Central memory CD4-positive, alpha-beta T cell (primary cell): ENCODE data around the gene NR6A1.
"Not testable (repeated sequence)": the region's sequence is repeated elsewhere in the genome, so short reads cannot be mapped to it uniquely, and the experiment has no call there.

Source experiments
- DNase-seq: peaks from one replicate; pipeline ENCODE4 v3.0.0; 2022

Gene NR6A1

DNA sequence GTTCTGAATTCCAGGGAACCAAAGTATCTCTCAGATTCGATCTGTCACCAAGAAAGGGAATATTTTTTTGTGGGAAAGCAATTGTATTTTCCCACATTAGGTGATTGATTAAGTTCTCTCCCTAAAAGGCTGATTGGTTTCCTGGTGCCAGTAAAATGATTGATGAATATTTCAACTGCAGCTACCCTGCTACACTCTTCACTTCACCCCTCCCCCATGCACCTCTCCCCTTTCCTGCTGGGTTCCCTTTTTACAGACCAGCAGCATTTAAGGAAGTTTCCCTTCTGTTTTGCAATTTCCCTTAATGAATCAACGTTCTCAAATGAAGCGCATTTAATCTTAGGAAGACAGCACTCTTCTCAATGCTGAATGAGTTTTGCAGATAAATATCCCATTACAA is 13.1 kb downstream of the NR6A1 start:
- DNase-seq = no peak

DNA sequence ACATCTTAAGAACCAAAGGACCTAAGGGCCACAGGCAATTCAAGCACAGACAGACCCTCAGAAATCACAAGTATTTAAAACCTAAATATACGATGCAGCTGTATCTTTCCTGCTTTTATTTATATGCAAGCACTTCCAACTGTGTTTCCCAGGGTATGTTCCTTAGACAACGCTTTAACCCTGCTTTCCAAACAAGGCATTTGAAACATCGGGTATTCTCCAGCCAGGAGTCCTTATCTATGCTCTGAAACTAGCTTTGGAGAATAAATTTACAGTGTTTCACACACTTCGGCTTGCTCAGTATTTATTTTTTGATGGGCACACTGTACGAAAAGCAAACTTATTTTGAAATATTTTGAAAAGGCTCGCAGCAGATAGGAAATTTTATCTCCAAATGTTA is 13.5 kb downstream of the NR6A1 start:
- no peak for DNase-seq

DNA sequence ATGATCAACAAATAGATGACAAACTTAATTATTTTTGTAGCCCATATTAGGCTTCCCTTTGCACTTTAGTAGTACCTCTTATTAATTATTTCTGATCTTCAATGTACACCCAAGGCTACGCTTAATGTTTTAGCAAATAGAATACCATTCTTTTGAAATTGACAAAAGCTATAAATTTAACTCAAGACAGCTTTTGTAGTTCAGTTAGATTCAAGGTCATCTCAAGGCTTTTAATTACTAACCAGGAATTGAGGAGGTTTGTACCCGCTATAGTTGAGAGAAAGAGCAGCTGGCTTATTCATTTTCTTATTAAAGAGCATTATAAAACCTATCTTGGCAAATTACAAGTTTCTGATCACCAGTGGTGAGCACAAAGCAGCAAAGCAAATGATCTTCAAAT is 15.1 kb downstream of the NR6A1 start:
- no peak for DNase-seq

DNA sequence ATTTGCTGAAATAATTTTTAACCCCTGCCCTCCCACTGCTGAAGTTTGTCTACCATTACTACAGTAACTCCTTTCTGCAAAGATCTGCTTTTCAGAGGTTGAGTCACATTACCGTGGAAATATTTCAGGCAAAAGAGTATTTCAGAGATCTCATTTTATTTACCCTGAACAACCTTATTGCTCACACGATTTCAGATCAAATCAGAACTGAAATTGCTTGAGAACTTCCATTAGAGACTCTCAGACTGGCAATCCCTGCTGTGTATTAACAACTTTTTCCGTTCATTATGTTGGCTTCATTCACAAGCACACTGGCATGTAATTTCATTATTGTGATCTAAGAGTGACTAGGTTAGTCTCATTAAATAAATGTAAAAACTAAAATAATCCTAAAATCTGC is 16.1 kb downstream of the NR6A1 start:
- DNase-seq = no peak

DNA sequence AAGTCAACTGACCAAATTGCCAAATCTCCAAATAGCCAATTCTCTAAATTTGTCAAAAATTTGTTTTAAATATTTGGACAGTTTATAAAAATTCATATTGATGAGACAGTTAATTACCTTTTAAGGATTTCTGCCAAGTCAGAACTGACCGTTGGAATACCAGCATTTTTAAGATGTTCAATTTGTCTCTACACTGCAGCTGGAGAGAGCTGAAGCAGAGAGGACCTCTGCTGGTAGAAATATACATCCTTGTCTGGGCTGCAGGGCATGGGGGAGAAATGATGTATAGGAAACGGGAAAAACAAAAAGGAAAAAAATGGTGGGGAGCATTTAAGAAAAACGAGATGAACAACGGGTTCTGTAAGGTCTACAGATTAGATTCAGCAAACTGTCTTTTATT is 16.8 kb downstream of the NR6A1 start:
- no peak for DNase-seq

DNA sequence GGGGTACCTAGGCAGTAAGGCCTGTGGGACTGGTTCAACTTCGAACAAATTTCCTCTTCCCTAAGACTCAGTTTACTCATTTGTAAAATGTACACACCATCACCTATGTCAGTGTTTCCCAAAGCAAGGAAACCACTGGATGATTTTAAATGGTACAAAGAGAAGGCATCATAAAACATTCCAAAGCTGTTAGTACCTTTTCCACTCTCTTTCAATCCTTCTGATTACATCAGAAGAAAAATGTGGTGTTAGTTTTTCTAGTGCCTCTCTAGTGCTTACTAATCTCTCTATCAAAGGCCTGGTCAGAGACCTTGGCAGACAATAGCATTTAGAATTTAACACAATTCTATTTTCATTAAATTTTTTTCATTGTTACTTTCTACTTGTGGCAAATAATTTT is 18.1 kb downstream of the NR6A1 start:
- no peak for DNase-seq

DNA sequence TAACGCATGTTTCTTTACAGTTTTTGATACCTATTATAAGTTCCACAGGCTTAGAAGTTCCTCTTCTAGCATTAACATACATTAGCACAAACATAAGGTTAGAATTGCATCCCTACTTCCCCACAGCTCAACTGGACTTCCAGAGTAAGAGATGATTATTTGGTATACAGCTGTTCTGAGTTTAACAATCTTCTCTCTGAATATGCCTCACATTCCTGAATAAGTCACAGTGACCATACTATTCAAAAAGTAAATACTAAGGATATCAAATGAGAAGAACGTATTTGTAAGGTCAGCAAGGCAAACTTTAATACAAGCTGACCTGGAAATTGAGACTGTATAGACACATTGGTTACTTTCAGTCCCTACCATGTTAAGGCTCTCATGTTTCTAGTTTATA is 21.3 kb downstream of the NR6A1 start:
- no peak for DNase-seq

DNA sequence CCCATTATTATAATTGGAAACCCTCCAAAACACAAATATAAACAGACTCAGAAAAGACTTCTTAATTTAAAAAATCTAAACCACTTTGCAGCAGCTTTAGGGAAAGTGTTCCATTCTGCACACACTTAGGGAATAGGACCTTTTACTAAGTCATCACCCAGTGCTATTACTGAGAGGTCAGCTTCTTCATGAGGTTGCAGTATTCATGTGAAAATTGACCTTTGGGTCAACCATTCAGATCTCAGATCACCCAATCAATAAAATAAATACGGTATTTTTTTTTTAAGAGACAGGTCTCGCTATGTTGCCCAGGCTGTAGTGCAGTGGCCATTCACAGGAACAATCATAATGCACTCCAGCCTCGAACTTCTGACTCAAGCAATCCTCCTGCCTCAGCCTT is 21.8 kb downstream of the NR6A1 start:
- no peak for DNase-seq

DNA sequence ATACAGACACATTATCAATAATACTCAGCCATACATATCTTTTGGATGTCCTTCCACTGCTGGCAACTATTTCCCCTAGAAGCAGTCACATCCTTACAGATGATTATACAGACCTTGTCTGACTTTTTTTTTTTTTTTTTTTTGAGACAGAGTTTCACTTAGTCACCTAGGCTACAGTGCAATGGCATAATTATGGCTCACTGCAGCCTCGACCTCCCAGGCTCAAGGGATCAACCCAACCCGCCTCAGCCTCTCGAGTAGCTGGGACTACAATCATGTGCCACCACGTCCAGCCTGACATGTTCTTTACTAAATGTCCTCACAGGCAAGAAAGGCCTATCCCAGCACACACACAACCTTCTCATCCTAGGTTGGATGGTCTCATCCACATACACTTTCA is 24.0 kb downstream of the NR6A1 start:
- DNase-seq = no peak

DNA sequence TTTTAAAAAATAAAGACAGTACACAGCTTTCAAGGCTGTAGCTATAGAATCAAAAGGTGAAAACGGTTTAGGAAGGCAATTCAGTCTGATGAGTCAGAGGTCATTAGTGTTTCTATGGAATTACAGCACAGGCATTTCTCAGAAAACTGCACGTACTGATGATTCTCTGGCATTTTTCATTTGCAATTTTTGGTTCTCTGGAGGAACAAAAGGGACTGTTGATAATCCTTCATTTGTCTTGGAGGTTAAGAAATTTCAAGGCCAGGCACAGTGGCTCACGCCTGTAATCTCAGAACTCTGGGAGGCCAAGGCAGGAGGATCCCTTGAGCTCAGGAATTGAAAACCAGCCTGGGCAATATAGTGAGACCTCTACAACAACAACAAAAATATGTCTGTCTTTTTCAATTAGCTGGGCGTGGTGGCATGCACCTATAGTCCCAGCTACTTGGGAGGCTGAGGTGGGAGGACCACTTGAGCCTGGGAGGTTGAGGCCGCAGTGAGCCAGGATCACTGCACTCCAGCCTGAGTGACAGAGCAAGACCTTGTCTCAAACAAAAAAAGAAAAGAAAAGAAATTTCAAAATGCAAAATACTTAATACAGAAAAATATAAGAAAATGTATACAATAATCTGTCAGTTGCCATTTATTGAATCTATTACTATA is 27.3 kb downstream of the NR6A1 start:
- DNase-seq = no peak

DNA sequence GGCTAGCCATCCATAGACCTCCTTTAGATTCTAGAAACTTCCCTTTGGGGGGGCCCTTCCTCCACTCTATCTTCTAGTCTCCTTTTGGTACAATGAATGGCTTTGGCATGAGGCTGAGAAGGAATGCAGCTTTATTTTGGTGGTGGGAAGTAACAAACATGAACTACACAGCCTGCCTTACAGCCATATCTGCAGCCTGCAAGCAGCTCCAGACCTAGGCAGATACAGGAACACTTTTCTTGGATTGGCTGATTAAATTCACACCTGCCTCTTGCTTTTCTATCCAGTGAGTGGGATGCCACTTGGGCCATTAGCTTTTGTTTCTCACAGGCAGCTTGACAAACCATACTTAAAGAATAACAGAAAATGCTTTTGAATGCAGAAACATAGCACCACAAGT is 28.2 kb downstream of the NR6A1 start:
- no peak for DNase-seq

DNA sequence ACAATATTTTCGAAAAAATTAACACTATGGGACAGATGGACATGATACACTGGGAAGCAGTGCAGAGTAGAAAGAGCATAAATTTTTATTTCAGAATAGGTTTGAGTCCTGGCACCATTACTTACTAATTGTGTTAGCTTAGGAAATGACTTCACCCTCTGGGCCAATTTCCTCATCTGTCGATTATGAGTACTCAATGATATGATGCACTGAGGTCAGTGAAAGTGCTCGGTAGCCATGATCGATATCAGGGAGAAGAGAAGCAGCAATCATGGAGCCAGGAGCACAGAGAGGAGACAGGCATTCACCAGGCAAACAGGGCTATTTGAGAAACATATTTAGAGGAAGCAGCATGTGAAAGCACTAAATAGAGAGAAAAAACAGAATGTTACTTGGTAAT is 29.4 kb downstream of the NR6A1 start:
- no peak for DNase-seq

DNA sequence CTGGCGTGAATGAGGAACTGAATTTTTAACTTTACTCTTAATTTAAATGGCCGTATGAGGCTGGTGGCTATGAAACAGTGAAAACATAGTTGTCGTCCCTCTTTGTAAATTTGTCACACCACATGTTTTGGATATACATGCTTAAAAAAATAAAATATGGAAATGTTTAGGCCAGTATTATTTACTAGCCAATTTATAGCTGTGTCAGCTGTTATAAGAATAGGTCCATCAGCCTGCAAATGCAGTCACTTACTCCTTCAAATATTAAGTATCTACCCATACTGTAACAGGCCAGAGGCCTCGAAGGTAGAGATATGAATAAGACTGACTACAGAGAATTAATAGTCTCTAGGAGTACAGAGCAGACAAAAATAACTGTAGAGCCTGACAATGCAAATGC is 30.0 kb downstream of the NR6A1 start:
- DNase-seq = no peak

DNA sequence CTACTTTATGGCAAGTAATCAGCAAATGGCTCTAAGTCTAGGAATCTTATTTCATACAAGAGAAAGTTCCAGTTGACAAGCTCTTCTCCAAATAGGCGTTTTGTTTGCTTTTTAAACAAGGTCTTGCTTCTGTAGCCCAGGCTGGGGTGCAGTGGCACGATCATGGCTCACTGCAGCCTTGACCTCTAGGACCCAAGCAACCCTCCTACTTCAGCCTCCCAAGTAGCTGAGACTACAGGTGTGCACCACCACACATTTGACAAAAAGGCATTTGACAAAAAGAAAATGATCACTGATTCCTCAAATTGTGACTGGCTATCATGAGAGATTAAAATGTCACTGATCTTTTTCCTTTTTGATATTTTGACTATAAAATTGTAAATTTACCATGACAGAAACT is 31.8 kb downstream of the NR6A1 start:
- no peak for DNase-seq

DNA sequence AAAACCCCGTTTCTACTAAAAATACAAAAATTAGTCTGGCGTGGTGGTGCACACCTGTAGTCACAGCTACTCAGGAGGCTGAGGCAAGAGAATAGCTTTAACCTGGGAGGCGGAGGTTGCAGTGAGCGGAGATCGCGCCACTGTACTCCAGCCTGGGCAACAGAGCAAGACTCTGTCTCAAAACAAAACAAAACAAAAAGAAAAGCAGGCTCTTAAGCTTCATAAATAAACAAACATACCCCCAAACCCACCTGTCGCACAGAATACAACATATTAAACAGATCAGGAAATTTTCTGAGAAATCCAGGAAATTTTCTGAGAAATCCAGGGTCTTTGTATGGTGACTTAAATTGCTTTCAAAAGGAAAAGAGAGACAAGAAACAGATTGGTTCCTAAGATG is 33.0 kb downstream of the NR6A1 start:
- DNase-seq = not testable (repeated sequence)

DNA sequence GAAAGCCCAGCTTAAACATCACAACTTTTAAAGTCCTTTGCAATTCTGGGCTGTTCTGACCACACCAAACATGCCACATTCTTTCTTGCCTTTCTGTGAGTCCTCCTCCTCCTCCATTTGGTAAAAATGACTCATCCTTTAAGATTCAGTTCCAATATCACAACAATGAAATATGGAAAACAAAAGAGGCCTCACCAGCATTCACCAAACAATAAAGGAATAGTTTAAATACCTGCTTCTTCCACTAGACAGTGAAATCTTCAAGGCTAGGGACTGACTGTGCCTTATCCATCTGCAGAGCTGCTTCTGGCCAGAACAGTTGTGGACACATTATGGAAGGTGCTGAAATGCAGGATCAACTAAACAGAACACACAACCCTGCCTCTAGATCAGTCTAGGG is 36.0 kb downstream of the NR6A1 start:
- no peak for DNase-seq

DNA sequence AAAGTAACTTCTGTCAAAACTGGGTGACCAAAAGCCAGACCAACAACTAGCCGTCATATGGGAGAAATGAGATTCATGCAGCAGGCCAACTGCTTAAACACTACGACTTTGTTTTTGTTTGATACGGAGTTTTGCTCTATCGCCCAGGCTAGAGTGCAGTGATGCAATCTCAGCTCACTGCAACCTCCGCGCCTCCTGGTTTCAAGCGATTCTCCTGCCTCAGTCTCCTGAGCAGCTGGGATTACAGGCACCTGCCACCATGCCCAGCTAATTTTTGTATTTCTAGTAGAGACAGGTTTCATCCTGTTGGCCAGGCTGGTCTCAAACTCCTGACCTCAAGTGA is 36.4 kb downstream of the NR6A1 start:
- DNase-seq = not testable (repeated sequence)

DNA sequence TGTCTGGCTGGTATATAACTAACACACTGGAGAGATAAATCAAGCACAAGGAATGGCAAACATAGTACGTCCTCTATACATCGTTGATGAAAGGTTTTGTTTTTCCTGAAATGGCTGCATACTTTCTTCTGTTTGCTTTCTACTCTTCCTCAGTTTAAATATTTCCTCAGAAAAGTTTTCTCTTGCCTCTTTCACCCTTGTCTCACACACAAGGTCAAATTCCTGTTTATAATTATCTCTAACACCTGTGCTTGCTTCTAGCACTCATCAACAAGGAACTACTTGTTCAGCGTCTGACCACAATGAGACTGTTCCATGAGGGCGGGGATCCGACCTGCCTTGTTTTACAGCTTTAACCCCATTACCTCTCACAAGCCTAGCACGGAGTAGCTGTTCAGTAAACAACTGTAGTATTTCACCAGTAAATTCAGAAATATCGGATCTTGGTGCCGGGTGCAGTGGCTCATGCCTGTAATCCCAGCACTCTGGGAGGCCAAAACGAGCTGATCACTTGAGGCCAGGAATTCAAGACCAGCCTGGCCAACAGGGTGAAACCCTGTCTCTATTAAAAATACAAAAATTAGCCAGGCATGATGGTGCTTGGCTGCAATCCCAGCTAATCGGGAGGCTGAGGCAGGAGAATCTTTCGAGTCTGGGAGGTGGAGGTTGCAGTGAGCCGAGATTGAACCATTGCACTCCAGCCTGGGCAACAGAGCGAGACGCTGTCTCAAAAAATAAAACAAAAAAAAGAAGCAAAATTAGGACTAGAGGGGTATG is 37.0 kb downstream of the NR6A1 start:
- no peak for DNase-seq

DNA sequence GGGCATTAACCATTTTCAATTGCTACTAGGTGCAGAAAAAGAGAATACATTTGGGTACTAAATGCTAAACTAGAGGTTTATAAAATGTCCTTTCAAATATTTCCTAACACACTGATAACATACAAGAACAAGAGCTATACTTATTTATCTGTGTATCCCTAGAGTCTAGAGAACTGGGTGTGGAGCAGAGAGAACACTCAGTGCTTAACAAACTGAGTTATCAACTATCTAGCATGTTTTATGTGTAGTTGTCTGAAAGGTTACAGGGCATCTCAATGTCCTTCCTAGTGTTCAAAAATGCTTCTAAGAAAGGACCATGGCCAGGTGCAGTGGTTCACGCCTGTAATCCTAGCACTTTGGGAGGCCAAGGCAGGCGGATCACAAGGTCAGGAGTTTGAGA is 40.3 kb downstream of the NR6A1 start:
- no peak for DNase-seq

DNA sequence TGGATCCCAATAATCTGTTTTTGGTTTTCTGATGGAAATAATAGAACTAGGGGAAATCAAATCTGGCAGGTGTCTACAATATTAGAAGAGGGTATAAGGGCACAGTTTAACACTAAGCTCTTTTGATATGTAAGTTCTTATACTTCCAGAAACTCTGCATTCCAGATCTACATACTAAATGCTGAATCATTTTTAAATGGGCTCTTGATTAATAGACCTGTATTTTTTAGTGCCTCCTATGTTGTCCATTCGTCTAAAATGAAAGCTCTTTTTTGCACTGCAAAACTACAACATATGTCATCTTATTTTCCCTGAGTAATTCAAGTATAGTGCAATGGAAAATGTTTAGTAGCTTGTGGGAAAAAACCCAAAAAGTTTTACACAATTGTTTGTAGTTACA is 44.2 kb downstream of the NR6A1 start:
- no peak for DNase-seq

DNA sequence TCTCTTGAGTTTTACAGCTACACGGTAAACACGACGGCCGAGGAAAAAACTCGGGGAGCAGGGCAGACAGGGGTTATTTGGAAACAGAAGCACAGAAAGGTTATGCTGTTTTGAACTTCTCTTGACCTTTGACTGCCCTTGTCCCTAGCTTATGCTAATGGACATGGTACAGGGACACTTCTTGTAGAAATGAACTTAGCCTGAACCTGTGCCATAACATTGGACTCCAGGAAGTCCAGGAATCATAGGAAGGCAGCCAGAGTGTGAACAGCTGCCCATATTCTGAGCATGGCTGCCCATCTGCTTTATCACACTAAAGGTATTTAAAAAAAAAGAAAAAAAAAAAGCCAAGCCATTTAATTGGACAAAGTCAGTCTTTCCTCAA is 46.1 kb downstream of the NR6A1 start:
- no peak for DNase-seq

DNA sequence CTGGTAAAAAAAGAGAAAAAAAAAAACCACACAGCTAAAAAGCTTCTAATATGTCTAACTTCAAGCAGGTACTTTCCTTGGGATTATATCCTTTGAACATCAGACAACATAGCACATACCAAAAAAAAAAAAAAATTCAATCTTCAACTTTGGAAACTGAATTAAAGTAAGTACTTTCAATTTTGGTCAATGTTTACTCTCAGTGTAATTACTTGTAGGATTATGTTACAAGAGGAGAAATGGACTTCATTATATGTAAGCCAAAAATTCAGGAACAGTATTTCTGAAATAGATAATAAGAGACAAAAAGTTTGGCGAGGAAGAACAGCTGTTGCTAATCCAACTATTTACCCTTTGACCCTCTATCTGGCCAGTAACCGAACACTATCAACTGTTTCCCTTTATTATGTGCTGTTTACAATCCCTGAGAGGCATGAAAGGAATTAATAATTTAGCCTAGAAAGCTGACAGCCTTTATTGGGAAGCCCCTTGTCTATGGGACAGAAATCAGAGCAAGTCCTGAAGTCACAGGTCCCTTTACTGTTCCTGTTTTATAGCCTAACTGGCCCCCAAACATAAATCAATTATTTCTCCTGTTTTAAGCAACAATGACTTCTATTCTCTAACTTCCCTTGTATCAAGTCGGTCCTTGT is 46.6 kb downstream of the NR6A1 start:
- no peak for DNase-seq

DNA sequence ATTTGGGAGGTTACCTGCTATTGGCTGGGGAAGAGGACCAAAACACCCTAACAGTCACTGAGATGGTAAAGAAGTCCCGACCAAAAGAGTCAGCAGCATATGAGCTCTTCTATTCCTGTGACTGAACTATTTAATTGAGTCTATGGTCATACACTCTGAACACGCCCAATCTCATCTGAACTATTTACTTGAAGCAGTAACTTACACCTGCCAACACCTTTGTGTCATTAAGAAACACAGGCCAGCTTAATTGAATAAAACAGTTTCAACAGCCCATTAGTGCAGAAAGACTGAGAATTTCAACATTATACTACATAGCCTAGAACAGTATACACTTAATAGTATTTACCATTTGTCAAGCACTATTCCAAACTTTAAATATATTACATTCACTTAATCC is 47.8 kb downstream of the NR6A1 start:
- no peak for DNase-seq

DNA sequence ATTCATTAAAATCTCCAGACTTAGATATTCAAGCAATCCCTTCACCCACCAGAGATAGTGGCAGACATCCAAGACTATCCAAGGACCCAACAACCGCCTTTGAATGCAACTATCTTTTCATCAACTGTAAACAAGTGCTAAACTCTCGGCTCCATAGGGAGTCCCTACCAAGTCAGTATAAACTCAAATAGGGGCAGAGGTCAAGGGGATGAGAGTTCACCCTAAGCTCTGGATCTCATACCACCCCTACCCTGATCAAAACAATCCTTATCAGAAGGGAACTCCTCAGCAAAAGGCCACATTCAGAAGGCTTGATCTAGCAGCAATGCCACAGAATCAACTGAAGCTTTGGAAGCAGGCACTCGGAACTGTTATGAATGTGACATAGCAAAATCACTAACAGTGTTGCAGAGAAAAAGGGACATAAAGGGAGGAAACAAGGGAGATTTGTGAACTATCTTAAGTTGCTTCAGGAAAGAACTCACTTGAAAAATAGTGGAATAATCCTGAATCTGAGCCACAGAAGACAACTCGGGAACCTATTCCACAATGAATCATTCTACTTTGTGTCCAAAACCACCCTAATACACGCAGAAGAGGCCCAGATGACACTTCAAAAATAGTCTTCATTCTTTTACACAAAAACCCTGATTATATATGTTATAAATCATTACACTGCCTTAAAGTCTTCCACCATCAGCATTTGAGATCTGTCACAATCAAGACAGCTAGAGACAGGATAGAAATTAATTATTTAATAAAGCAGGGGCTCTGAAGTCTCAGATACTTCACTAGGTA is 49.8 kb downstream of the NR6A1 start:
- DNase-seq = no peak
